Measurements from ENCODE around the gene STN1. TPM values are rescaled to one million over a fixed set of nuclear protein-coding genes. Genes with fewer than 3 reads are reported as not detected.

STN1 gene
- total and polyA plus RNA-seq, 9 of the 15 experiments (the other 6 are each of a cell fraction or from before 2014, with no cell fraction given): 9.1 to 19.6 (median 13.8) TPM

DNA sequence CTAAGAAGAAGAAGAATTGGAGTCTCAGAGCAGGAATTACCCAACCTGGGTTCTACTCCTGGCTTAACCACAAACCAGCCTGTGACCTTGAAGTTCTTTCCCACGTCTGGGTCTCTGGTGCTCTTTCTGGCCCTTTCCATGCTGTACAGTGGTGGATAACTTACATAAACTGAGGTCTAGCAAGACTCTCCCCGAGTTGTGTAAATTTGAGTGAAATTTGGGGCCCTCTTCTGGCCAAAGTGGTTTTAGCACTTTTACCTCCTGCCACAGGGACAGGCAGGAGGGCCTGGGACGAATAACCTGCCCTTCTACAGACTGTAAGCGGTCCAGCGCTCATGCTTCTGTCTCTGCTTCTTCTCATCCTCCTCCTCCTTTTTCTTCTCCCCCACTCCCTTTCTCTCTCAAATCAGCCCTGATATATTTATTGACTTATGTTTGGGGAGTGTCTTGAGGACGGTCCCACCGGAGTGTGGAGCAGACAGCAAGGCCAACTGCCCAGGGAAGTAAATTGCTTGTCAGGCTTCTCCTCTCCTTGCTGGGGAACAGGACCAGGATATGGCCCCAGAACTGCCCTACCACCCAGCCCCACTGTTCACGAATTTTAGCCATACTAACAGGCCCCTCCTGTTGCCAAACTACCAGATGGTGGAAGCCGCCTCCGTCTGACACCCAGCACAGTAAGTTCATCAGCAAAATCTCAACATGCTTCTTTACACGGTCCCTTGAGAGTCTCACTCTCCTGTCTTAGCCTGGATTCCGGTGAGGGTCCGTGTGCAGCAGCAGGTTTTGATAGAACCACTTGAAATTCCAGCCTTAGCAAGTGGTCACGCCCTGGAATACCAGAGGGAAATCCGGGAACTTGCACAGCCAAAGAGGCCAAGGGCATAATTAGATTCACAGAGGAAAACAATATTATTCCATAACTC lies 58.6 kb downstream of the STN1 start (continued):
- peak; percentile 61; the same call in 1 of the 2 replicates for TF ChIP-seq REST (IDR thresholded peaks at IDR 0.05; ENCODE audit: borderline replicate concordance)
- TF ChIP-seq REST (CRISPR knock-in tag; IDR thresholded peaks at IDR 0.05; ENCODE audit: low read depth): no peak
- TF ChIP-seq RBM25 (IDR thresholded peaks at IDR 0.05; ENCODE audit: low read depth, low read length, severe bottlenecking): no peak

Data from K562 (cell line).